ENCODE measurements around the gene TARS2. TPM values are rescaled to one million over a fixed set of nuclear protein-coding genes. Genes with fewer than 3 reads are reported as not detected.
A peak's percentile ranks its signal among the peaks of the same experiment; 100 is the strongest.

The TARS2 gene
- total and polyA plus RNA-seq, 2 of the 13 experiments (the other 11 are each of a cell fraction or from before 2014, with no cell fraction given) = 21.3 to 22.8 TPM

DNA sequence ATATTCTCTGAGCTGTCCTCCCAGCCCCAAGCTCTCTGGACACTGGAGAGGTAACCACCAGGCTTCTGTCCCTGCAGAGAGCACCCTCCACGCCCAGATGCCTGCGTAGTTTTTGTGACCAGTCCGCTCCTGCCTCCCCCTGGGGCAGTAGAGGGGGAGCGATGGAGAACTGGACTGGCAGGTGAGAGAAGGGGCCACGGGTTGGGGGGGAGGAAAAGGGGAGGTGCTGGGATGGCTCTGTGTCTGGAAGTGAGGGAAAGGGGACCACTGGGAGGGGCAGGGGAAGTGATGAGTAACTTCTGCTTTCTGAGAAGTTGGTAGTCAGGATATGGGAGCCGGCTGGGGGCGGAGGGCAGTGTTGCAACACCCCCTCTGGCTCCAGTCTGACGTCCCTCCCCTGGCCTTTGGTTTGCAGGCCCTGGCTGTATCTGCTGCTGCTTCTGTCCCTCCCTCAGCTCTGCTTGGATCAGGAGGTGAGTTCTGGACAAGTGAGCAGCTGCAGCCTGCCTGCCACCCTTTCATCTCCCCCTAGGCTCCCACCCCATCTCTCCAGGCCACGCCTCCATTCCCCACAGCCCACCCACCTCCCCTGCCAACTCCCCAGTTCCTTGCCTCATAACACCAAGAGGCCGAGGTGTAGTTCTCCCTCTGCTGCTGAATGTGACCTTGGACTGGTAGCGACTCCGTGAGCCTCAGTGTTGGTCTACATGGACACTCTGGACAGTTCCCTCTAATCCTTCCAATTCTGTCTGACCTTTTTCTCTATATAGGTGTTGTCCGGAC, 65.1 kb downstream of the TARS2 start (continued):
- TF ChIP-seq, protein P1, sequence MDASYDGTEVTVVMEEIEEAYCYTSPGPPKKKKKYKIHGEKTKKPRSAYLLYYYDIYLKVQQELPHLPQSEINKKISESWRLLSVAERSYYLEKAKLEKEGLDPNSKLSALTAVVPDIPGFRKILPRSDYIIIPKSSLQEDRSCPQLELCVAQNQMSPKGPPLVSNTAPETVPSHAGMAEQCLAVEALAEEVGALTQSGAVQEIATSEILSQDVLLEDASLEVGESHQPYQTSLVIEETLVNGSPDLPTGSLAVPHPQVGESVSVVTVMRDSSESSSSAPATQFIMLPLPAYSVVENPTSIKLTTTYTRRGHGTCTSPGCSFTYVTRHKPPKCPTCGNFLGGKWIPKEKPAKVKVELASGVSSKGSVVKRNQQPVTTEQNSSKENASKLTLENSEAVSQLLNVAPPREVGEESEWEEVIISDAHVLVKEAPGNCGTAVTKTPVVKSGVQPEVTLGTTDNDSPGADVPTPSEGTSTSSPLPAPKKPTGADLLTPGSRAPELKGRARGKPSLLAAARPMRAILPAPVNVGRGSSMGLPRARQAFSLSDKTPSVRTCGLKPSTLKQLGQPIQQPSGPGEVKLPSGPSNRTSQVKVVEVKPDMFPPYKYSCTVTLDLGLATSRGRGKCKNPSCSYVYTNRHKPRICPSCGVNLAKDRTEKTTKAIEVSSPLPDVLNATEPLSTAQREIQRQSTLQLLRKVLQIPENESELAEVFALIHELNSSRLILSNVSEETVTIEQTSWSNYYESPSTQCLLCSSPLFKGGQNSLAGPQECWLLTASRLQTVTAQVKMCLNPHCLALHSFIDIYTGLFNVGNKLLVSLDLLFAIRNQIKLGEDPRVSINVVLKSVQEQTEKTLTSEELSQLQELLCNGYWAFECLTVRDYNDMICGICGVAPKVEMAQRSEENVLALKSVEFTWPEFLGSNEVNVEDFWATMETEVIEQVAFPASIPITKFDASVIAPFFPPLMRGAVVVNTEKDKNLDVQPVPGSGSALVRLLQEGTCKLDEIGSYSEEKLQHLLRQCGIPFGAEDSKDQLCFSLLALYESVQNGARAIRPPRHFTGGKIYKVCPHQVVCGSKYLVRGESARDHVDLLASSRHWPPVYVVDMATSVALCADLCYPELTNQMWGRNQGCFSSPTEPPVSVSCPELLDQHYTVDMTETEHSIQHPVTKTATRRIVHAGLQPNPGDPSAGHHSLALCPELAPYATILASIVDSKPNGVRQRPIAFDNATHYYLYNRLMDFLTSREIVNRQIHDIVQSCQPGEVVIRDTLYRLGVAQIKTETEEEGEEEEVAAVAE (CRISPR knock-in tag; IDR thresholded peaks at IDR 0.05; ENCODE audit: borderline replicate concordance) = peak; percentile 33; the same call in 1 of the 2 replicates
- TF ChIP-seq ZNF782 (CRISPR knock-in tag; IDR thresholded peaks at IDR 0.05; ENCODE audit: borderline replicate concordance) (0 out of 2 replicates have a peak, but pooled peaks have one; percentile 22), ZMAT3 (CRISPR knock-in tag; conservative IDR thresholded peaks at IDR 0.05) (no peak), ZNF282 (IDR thresholded peaks at IDR 0.05; ENCODE audit: partially characterized antibody) (no peak), BRCA1 (CRISPR knock-in tag; IDR thresholded peaks at IDR 0.05) (no peak), ZNF33B (CRISPR knock-in tag; IDR thresholded peaks at IDR 0.05) (no peak), MED13 (CRISPR knock-in tag; IDR thresholded peaks at IDR 0.05) (0 out of 2 replicates have a peak, but pooled peaks have one; percentile 43), SP140L (CRISPR knock-in tag; IDR thresholded peaks at IDR 0.05; ENCODE audit: borderline replicate concordance) (no peak), ZFP90 (CRISPR knock-in tag; IDR thresholded peaks at IDR 0.05; ENCODE audit: borderline replicate concordance) (no peak), ZNF724P (CRISPR knock-in tag; IDR thresholded peaks at IDR 0.05; ENCODE audit: borderline replicate concordance) (no peak), MAFK (conservative IDR thresholded peaks at IDR 0.05 in 1 of 2, IDR thresholded peaks at IDR 0.05 in 1 of 2; ENCODE audit: low read length in 2 of 2) (no peak), HMG20B (CRISPR knock-in tag; conservative IDR thresholded peaks at IDR 0.05) (no peak; the same call in 1 of the 2 replicates), YY1 (IDR thresholded peaks at IDR 0.05; ENCODE audit: insufficient read depth, insufficient replicate concordance, low read depth, low read length) (no peak), HOXA9 (CRISPR knock-in tag; IDR thresholded peaks at IDR 0.05; ENCODE audit: borderline replicate concordance) (no peak), CREB1 (IDR thresholded peaks at IDR 0.05) (no peak), CREB1 (CRISPR knock-in tag; IDR thresholded peaks at IDR 0.05) (no peak), ZNF841 (CRISPR knock-in tag; IDR thresholded peaks at IDR 0.05; ENCODE audit: borderline replicate concordance) (no peak), ZNF430 (CRISPR knock-in tag; IDR thresholded peaks at IDR 0.05) (peak; percentile 60; the same call in 1 of the 2 replicates), ZBTB20 (CRISPR knock-in tag; IDR thresholded peaks at IDR 0.05; ENCODE audit: borderline replicate concordance, low read depth) (0 out of 2 replicates have a peak, but pooled peaks have one; percentile 17), ZNF629 (CRISPR knock-in tag; conservative IDR thresholded peaks at IDR 0.05) (no peak)
- TF ChIP-seq, protein P2, sequence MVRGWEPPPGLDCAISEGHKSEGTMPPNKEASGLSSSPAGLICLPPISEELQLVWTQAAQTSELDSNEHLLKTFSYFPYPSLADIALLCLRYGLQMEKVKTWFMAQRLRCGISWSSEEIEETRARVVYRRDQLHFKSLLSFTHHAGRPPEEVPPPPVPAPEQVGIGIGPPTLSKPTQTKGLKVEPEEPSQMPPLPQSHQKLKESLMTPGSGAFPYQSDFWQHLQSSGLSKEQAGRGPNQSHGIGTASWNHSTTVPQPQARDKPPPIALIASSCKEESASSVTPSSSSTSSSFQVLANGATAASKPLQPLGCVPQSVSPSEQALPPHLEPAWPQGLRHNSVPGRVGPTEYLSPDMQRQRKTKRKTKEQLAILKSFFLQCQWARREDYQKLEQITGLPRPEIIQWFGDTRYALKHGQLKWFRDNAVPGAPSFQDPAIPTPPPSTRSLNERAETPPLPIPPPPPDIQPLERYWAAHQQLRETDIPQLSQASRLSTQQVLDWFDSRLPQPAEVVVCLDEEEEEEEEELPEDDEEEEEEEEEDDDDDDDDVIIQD (CRISPR knock-in tag; IDR thresholded peaks at IDR 0.05; ENCODE audit: low read depth) = no peak
- TF ChIP-seq, protein P3, sequence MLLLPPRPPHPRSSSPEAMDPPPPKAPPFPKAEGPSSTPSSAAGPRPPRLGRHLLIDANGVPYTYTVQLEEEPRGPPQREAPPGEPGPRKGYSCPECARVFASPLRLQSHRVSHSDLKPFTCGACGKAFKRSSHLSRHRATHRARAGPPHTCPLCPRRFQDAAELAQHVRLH (CRISPR knock-in tag; IDR thresholded peaks at IDR 0.05; ENCODE audit: borderline replicate concordance, low read depth) = peak; percentile 64; the same call in 1 of the 2 replicates
- TF ChIP-seq, protein P4, sequence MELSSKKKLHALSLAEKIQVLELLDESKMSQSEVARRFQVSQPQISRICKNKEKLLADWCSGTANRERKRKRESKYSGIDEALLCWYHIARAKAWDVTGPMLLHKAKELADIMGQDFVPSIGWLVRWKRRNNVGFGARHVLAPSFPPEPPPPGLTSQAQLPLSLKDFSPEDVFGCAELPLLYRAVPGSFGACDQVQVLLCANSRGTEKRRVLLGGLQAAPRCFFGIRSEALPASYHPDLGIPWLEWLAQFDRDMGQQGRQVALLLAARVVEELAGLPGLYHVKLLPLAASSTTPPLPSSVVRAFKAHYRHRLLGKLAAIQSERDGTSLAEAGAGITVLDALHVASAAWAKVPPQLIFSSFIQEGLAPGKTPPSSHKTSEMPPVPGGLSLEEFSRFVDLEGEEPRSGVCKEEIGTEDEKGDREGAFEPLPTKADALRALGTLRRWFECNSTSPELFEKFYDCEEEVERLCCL (CRISPR knock-in tag; IDR thresholded peaks at IDR 0.05; ENCODE audit: borderline replicate concordance) = no peak
